ENCODE data around the gene MYRIP.

The MYRIP gene

DNA sequence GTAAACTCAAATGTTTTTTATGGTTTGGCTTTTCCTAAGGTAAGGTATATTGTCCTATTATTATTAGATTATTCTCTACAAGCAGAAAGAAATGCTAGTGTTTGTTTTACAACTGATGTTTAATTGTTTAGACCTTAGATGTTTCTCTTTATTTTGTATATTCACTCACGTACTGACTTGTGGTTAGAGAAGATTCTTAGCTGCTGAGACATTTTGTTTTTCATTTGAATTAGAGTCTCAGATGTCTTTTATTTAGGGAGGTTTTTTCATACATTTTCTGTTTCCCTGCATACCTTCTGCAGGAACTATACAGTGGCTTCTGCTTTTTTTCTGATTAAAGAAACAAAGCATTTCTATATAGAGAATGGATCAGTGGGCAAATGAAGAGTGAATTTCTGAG lies 110.9 kb downstream of the MYRIP start (continued):
- TF ChIP-seq, protein P1, sequence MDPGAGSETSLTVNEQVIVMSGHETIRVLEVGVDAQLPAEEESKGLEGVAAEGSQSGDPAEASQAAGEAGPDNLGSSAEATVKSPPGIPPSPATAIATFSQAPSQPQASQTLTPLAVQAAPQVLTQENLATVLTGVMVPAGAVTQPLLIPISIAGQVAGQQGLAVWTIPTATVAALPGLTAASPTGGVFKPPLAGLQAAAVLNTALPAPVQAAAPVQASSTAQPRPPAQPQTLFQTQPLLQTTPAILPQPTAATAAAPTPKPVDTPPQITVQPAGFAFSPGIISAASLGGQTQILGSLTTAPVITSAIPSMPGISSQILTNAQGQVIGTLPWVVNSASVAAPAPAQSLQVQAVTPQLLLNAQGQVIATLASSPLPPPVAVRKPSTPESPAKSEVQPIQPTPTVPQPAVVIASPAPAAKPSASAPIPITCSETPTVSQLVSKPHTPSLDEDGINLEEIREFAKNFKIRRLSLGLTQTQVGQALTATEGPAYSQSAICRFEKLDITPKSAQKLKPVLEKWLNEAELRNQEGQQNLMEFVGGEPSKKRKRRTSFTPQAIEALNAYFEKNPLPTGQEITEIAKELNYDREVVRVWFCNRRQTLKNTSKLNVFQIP (CRISPR knock-in tag; IDR thresholded peaks at IDR 0.05; ENCODE audit: borderline replicate concordance, low read depth), result no peak
- TF ChIP-seq, protein P2, sequence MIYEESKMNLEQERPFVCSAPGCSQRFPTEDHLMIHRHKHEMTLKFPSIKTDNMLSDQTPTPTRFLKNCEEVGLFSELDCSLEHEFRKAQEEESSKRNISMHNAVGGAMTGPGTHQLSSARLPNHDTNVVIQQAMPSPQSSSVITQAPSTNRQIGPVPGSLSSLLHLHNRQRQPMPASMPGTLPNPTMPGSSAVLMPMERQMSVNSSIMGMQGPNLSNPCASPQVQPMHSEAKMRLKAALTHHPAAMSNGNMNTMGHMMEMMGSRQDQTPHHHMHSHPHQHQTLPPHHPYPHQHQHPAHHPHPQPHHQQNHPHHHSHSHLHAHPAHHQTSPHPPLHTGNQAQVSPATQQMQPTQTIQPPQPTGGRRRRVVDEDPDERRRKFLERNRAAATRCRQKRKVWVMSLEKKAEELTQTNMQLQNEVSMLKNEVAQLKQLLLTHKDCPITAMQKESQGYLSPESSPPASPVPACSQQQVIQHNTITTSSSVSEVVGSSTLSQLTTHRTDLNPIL (CRISPR knock-in tag; IDR thresholded peaks at IDR 0.05; ENCODE audit: low read depth), result no peak

DNA sequence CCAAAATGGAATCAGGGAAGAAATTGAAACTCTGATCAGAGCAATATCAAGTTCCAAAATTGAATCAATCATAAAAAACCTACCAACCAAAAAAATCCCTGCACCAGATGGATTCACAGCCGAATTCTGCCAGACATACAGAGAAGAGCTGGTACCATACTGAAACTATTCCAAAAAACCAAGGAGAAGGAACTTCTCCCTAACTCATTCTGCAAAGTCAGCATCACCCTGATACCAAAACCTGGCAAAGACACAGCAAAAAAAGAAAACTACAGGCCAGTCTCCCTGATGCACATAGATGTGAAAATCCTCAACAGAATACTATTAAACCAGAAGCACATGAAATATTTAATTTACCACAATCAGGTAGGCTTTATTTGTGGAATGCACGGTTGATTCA lies 118.1 kb downstream of the MYRIP start:
- no peak for TF ChIP-seq ZNF8 (CRISPR knock-in tag; IDR thresholded peaks at IDR 0.05)
- TF ChIP-seq PPARA (CRISPR knock-in tag; IDR thresholded peaks at IDR 0.05; ENCODE audit: borderline replicate concordance), result no peak
- TF ChIP-seq, protein P1 (CRISPR knock-in tag; IDR thresholded peaks at IDR 0.05; ENCODE audit: borderline replicate concordance, low read depth), result no peak
- TF ChIP-seq, protein P3, sequence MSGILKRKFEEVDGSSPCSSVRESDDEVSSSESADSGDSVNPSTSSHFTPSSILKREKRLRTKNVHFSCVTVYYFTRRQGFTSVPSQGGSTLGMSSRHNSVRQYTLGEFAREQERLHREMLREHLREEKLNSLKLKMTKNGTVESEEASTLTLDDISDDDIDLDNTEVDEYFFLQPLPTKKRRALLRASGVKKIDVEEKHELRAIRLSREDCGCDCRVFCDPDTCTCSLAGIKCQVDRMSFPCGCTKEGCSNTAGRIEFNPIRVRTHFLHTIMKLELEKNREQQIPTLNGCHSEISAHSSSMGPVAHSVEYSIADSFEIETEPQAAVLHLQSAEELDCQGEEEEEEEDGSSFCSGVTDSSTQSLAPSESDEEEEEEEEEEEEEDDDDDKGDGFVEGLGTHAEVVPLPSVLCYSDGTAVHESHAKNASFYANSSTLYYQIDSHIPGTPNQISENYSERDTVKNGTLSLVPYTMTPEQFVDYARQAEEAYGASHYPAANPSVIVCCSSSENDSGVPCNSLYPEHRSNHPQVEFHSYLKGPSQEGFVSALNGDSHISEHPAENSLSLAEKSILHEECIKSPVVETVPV (CRISPR knock-in tag; IDR thresholded peaks at IDR 0.05), result no peak
- TF ChIP-seq CSDC2 (CRISPR knock-in tag; IDR thresholded peaks at IDR 0.05), result no peak
- TF ChIP-seq ZFP30 (CRISPR knock-in tag; IDR thresholded peaks at IDR 0.05), result no peak
- TF ChIP-seq, protein P4, sequence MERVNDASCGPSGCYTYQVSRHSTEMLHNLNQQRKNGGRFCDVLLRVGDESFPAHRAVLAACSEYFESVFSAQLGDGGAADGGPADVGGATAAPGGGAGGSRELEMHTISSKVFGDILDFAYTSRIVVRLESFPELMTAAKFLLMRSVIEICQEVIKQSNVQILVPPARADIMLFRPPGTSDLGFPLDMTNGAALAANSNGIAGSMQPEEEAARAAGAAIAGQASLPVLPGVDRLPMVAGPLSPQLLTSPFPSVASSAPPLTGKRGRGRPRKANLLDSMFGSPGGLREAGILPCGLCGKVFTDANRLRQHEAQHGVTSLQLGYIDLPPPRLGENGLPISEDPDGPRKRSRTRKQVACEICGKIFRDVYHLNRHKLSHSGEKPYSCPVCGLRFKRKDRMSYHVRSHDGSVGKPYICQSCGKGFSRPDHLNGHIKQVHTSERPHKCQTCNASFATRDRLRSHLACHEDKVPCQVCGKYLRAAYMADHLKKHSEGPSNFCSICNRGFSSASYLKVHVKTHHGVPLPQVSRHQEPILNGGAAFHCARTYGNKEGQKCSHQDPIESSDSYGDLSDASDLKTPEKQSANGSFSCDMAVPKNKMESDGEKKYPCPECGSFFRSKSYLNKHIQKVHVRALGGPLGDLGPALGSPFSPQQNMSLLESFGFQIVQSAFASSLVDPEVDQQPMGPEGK (CRISPR knock-in tag; IDR thresholded peaks at IDR 0.05; ENCODE audit: borderline replicate concordance), result no peak
- TF ChIP-seq OSR1 (CRISPR knock-in tag; IDR thresholded peaks at IDR 0.05), result no peak
- no peak for TF ChIP-seq ZNF70 (CRISPR knock-in tag; IDR thresholded peaks at IDR 0.05)
- TF ChIP-seq ESRRG (CRISPR knock-in tag; IDR thresholded peaks at IDR 0.05), result no peak
- TF ChIP-seq RARB (CRISPR knock-in tag; IDR thresholded peaks at IDR 0.05), result no peak
- TF ChIP-seq, protein P2 (CRISPR knock-in tag; IDR thresholded peaks at IDR 0.05; ENCODE audit: low read depth), result no peak
- TF ChIP-seq, protein P5, sequence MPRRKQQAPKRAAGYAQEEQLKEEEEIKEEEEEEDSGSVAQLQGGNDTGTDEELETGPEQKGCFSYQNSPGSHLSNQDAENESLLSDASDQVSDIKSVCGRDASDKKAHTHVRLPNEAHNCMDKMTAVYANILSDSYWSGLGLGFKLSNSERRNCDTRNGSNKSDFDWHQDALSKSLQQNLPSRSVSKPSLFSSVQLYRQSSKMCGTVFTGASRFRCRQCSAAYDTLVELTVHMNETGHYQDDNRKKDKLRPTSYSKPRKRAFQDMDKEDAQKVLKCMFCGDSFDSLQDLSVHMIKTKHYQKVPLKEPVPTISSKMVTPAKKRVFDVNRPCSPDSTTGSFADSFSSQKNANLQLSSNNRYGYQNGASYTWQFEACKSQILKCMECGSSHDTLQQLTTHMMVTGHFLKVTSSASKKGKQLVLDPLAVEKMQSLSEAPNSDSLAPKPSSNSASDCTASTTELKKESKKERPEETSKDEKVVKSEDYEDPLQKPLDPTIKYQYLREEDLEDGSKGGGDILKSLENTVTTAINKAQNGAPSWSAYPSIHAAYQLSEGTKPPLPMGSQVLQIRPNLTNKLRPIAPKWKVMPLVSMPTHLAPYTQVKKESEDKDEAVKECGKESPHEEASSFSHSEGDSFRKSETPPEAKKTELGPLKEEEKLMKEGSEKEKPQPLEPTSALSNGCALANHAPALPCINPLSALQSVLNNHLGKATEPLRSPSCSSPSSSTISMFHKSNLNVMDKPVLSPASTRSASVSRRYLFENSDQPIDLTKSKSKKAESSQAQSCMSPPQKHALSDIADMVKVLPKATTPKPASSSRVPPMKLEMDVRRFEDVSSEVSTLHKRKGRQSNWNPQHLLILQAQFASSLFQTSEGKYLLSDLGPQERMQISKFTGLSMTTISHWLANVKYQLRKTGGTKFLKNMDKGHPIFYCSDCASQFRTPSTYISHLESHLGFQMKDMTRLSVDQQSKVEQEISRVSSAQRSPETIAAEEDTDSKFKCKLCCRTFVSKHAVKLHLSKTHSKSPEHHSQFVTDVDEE (CRISPR knock-in tag; IDR thresholded peaks at IDR 0.05), result no peak
- no peak for TF ChIP-seq TOX (CRISPR knock-in tag; IDR thresholded peaks at IDR 0.05; ENCODE audit: borderline replicate concordance)
- no peak for TF ChIP-seq ARNTL (CRISPR knock-in tag; IDR thresholded peaks at IDR 0.05; ENCODE audit: borderline replicate concordance, low read depth)
- TF ChIP-seq SNAI2 (CRISPR knock-in tag; IDR thresholded peaks at IDR 0.05), result no peak
- no peak for TF ChIP-seq ZNF565 (CRISPR knock-in tag; conservative IDR thresholded peaks at IDR 0.05; ENCODE audit: low read depth)
- no peak for TF ChIP-seq ISL1 (CRISPR knock-in tag; IDR thresholded peaks at IDR 0.05)
- TF ChIP-seq GLIS3 (CRISPR knock-in tag; IDR thresholded peaks at IDR 0.05), result no peak
- no peak for TF ChIP-seq BACH2 (CRISPR knock-in tag; IDR thresholded peaks at IDR 0.05; ENCODE audit: borderline replicate concordance)
- ATAC-seq, result no peak
